GM12874 (cell line): ENCODE measurements around the gene JAKMIP1.

Experiments used
- TF ChIP-seq, protein P1 (sequence below): IDR thresholded peaks from 2 replicates; pipeline ENCODE4 v1.5.1; 2011; ENCODE audit warnings: low read depth, mild to moderate bottlenecking, control low read depth, low read length, moderate library complexity; ENCODE audit not compliant: insufficient read depth

The JAKMIP1 gene

DNA sequence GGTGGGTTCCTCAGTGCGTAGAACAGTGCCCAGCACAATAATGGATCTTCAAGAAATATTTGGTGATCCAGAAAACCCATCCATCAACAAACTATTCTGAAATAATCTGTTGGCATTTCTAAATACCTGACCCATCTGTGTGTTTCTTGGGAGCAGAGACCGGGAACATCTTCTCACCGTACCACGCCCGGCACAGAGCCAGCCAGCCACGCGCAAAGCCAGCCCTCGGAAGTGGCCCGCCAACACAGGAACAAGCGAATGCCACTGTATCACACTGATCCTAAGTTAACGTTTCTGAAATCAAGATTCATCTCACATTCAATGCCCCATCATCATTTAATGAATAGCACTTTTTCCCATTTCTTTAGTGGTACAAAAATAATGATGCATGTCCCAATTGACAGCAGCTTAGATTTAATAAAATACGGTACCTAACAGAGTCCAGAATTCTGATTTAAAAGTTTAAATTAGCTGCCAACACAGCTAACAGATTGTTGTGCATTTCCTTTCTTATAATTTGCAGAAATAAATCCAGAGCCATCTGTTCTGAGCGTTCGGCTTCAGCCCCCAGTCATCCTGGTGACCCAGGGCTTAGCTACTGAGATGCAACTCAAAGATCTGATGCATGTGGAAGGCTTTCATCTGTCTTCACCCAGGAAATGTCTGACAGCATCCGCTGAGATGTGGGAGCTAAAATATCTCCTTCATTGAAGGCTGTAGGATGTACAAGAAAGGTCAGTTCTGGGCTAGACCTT lies 44.2 kb downstream of the JAKMIP1 start:
- TF ChIP-seq, protein P1, sequence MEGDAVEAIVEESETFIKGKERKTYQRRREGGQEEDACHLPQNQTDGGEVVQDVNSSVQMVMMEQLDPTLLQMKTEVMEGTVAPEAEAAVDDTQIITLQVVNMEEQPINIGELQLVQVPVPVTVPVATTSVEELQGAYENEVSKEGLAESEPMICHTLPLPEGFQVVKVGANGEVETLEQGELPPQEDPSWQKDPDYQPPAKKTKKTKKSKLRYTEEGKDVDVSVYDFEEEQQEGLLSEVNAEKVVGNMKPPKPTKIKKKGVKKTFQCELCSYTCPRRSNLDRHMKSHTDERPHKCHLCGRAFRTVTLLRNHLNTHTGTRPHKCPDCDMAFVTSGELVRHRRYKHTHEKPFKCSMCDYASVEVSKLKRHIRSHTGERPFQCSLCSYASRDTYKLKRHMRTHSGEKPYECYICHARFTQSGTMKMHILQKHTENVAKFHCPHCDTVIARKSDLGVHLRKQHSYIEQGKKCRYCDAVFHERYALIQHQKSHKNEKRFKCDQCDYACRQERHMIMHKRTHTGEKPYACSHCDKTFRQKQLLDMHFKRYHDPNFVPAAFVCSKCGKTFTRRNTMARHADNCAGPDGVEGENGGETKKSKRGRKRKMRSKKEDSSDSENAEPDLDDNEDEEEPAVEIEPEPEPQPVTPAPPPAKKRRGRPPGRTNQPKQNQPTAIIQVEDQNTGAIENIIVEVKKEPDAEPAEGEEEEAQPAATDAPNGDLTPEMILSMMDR, result no peak

DNA sequence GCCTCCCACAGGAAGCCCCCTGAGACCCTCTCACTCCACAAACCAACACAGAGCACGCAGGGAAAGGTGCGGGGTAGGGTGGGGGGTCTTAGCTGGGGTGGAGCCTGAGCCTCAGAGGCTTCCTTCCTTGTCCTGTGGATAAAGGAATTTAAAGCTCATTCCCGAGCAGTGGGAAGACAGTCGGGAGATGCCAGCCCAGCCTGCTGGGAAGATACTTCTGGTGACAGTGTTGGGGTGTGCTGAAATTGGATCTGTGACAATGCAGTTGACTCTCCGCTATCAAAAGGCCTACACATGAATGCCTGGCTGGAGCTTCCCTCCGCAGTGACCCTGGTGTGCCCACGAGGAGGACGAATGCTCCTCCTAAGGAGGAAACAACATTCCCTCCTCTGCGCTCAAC lies 45.5 kb downstream of the JAKMIP1 start:
- TF ChIP-seq, protein P1, result no peak

DNA sequence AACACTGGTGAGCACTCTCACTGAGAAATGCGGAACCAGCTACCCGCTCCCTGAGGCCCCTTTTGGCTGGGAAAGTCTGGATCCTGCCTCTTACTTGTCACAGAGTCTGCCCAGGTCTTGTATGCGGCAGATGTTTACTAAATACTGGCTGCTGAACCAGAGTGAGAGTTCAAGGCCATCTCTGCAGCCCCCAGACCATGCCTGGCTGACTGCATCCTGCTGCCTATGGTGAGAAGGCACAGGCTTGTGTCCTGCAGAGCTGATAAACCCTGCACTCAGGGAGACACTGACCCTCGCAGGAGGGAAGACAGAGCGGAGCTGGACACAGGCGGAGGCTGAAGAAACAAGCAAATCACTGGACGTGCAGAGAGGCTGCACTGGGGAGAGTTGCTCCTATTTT lies 46.5 kb downstream of the JAKMIP1 start:
- TF ChIP-seq, protein P1, result no peak

DNA sequence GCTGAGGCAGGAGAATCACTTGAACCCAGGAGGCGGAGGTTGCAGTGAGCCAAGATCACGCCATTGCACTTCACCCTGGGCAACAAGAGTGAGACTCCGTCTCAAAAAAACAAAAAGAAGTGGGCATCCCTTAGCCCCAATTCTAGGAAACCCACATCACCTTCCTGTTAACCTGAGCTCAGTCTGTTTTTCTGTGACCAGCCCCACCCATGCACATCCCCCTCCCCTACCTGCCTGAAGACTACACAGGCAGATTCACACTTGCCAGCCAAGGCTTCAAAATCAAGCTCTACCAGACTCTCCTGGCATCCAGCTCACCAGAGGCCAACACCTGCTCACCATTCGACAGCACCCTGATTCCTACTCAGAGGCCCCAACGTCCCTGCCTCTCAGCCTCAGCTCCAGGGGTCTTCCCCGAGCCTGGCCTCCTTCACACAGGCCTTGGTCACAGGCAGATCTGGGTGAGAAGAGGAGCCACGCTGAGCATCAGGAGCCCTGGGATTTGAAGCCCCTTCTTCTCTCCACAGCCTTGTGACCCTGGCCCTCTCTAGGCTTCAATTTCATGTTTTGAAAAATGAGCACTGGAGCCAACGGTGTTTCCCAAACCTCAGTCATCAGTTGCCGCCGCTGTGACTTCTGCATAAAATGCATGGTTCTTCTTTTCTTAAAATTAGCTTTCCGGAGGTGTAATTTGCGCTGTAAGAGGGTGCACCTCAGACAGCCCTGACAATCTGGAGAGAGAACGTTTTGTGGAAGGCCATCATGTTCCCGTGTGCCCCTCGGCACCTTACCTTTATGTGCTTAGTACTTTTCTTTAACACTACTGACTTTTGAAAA lies 47.3 kb downstream of the JAKMIP1 start:
- TF ChIP-seq, protein P1, result no peak

DNA sequence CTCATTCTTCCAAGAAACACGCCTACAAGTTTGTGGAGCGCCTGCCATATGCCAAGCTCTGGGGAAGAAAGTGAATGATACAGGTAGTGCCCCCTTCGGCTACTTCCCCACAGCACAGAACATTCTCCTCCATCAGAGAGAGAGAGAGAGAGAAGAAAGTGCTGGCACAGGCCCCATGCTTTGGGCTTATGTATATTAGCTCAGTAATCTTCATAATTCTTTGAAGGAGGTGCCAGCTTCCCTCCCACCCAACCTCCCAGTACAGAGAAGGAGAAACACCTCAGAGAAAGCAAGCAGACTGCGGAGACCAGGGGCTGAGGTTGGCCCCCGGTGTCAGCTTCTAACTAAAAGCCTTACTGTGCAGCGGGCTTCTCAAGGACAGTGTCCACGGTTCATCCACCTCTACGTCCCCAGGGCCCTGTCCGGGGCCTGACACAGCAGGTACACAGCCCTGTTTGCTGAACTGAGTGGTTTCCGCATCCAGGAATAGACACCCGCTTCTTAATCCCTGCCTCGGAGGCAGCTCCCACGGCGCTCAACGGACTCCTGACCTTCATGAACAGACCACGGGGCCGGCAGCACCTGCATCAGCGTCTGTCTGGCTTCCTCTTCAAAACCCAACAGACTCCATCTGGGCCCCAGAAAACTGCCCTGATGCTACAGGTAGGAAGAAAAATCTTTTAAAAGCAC lies 50.2 kb downstream of the JAKMIP1 start:
- TF ChIP-seq, protein P1, result no peak

DNA sequence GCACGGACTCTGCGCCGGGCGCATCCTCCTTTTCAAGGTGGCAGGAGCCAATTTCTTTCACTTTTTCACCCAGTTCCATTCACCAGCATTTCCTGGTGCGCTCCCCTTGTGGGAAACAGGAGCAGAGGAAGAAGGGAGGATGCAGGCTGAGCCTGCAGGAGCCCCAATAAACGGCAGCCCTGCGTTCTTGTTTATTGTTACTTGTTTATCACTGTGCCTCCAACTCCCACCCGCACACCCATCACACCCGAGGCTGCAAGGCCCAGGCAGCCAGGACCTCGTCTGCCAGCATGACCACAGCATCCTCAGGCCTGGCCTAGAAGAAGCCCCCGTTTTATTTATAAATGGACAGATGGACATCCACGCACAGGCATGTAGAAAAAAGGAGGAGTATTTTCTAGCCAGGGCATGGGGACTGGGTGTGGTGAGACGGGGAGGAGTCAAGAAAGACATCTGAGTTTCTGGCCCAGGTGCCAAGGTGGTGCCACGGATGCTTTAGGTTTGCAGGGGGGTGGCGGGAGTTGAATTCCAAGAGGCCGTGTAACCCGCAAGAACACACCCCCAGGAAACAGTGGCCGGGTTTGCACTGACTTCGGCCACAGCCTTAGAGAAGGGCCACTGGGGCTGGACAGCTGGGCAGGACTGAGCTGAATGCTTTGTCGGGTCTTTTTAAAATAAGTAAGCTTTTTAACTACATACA lies 51.7 kb downstream of the JAKMIP1 start:
- TF ChIP-seq, protein P1, result no peak

DNA sequence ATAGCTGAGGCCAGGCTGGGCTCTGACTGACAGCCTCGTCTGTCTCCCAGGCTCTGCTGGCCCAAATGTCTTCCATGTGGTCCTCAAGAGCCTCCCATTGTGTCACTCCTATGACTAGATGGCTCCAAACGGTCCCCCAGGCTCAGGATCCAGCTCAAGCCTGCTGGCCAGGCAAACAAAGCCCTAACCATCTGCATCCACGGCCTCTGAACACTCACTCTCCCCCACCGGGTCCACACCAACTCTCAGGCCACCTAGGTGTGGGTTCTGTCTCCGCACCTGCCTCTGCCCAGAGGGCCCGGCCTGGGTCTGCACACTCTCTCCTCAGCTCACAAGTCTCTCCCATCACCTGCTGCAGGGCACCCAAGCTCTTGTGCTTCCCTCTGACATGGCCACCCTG lies 52.9 kb downstream of the JAKMIP1 start:
- TF ChIP-seq, protein P1, result no peak
